K562 (cell line): Measurements from ENCODE around the gene MAGI1. TPM values are rescaled to one million over a fixed set of nuclear protein-coding genes. Genes with fewer than 3 reads are reported as not detected.

Experiments
- ATAC-seq: fragments of 200-7000 bp; cut with Tn5 transposase; 3 replicates; pipeline ENCODE4 v1.9.1; 2020; ENCODE audit warnings: moderate library complexity
- BruUV-seq: library from RNA; stranded (reverse); fragments of 400-500 nt; replicated peaks from 2 replicates; lab custom pipeline; 2021; lab: Mats Ljungman, UMichigan
- CTCF ChIA-PET: fragments of 300-600 bp; formaldehyde crosslinking; extraction: SDS; loops from one replicate; lab custom pipeline; 2021; ENCODE audit warnings: low intra/inter-chr PET ratio; lab: Yijun Ruan, JAX
- POLR2A ChIA-PET: fragments of 300-600, 350-650 bp; sonication (Branson Sonifier 250); formaldehyde crosslinking; extraction: SDS; loops from one replicate; lab custom pipeline; 2021; ENCODE audit warnings: antibody characterized with exemption, inconsistent platforms; lab: Yijun Ruan, JAX
- DNase-seq, 4 experiments: peaks; one replicate each; pipeline versions ENCODE4 v3.0.0 to v3.0.0-alpha.2; 2011 to 2018; ENCODE audit warnings: low spot score in 3 of 4, mixed read lengths in 3 of 4; ENCODE audit errors: extremely low read depth in 1 of 4
- FAIRE-seq: peaks from 2 replicates; lab custom pipeline; 2011; peaks lifted over from hg19 to GRCh38; lab: Jason Lieb, UNC
- H2AFZ ChIP-seq: 2 replicates; pipeline ENCODE4 v1.6.0; 2011; ENCODE audit warnings: low read depth, low read length, control low read depth, inconsistent platforms
- H3K27ac ChIP-seq: fragments of 200-600 bp; 3 replicates; pipeline ENCODE4 v1.8.0; 2011; ENCODE audit warnings: low read depth, mild to moderate bottlenecking, control low read depth, inconsistent platforms, low read length, moderate library complexity, mixed read lengths; ENCODE audit errors: extremely low read depth
- H3K27me3 ChIP-seq, 2 experiments: fragments of 300-600 bp in 1 of 2; 2 replicates in 1 of 2; 3 replicates in 1 of 2; pipeline versions ENCODE4 v1.6.0 to v1.8.0; 2011; ENCODE audit warnings: inconsistent platforms in 2 of 2, low read length in 2 of 2, mild to moderate bottlenecking in 1 of 2, mixed read lengths in 1 of 2, moderate library complexity in 1 of 2; ENCODE audit not compliant: control insufficient read depth in 2 of 2, insufficient read depth in 2 of 2
- H3K36me3 ChIP-seq: fragments of 300-600 bp; 3 replicates; pipeline ENCODE4 v1.8.0; 2011; ENCODE audit warnings: mild to moderate bottlenecking, low read length, inconsistent platforms; ENCODE audit not compliant: control insufficient read depth, insufficient read depth
- H3K4me1 ChIP-seq, 2 experiments: fragments of 200-600 bp in 1 of 2; replicated peaks in 1 of 2; 2 replicates in 1 of 2; 3 replicates in 1 of 2; pipeline versions ENCODE4 v1.5.1 to v1.8.0; 2011; ENCODE audit warnings: inconsistent platforms in 2 of 2, low read length in 2 of 2, mild to moderate bottlenecking in 1 of 2, mixed read lengths in 1 of 2, moderate library complexity in 1 of 2; ENCODE audit not compliant: control insufficient read depth in 2 of 2, insufficient read depth in 2 of 2
- H3K4me2 ChIP-seq: 2 replicates; pipeline ENCODE4 v1.6.1; 2011; ENCODE audit warnings: low read length, control low read depth, inconsistent platforms, mixed read lengths; ENCODE audit not compliant: insufficient read depth
- H3K4me3 ChIP-seq: fragments of 200-600 bp; sonication (generic), shearing (Covaris generic); 2 replicates; pipeline ENCODE4 v1.5.1; 2016; ENCODE audit warnings: control low read depth, inconsistent platforms
- H3K79me2 ChIP-seq: fragments of 200-600 bp; 3 replicates; pipeline ENCODE4 v1.8.0; 2011; ENCODE audit warnings: low read length, inconsistent platforms; ENCODE audit not compliant: control insufficient read depth, insufficient read depth
- H3K9ac ChIP-seq, 2 experiments: 2 replicates each; pipeline versions ENCODE4 v1.6.0 to v1.6.1; 2011; ENCODE audit warnings: low read depth in 2 of 2, low read length in 2 of 2, control low read depth in 1 of 2, inconsistent platforms in 1 of 2, mild to moderate bottlenecking in 1 of 2, mixed read lengths in 1 of 2; ENCODE audit not compliant: insufficient read depth in 1 of 2
- H3K9me1 ChIP-seq: one replicate; pipeline ENCODE4 v1.6.0; 2011; ENCODE audit warnings: inconsistent platforms, mild to moderate bottlenecking, low read length, moderate library complexity; ENCODE audit not compliant: control insufficient read depth, insufficient read depth
- H3K9me3 ChIP-seq: replicated peaks from 2 replicates; pipeline ENCODE4 v1.5.1; 2011; ENCODE audit warnings: low read depth, low read length, inconsistent platforms; ENCODE audit not compliant: control insufficient read depth, insufficient read depth
- H4K20me1 ChIP-seq: replicated peaks from 2 replicates; pipeline ENCODE4 v1.6.1; 2011; ENCODE audit warnings: low read length, inconsistent platforms, mixed read lengths; ENCODE audit not compliant: control insufficient read depth, insufficient read depth
- EGR1 ChIP-seq: fragments of 450-650 bp; conservative IDR thresholded peaks from 2 replicates; pipeline ENCODE4 v1.6.1; 2017; ENCODE audit warnings: mild to moderate bottlenecking
- FUS ChIP-seq: fragments of 200-400 bp; formaldehyde crosslinking; optimal IDR thresholded peaks from 2 replicates; pipeline ENCODE3; 2017; ENCODE audit warnings: low read depth, low read length
- KLF6 ChIP-seq: fragments of 250-450 bp; sonication (Bioruptor Pico); IDR thresholded peaks from 2 replicates; pipeline ENCODE4 v1.4.0; 2020; ENCODE audit warnings: mild to moderate bottlenecking, moderate library complexity, borderline replicate concordance
- MCM7 ChIP-seq, 2 experiments: fragments of 450-650 bp; IDR thresholded peaks; 2 replicates each; pipeline ENCODE4 v1.6.1; 2016 to 2018
- NFE2 ChIP-seq: IDR thresholded peaks from 2 replicates; pipeline ENCODE4 v1.6.1; 2014; ENCODE audit warnings: antibody characterized with exemption, low read depth
- ZNF551 ChIP-seq: fragments of 250-450 bp; sonication (Bioruptor Pico); IDR thresholded peaks from 2 replicates; pipeline ENCODE4 v1.5.0; 2021; ENCODE audit warnings: mild to moderate bottlenecking, moderate library complexity
- ZNF717 ChIP-seq: fragments of 250-450 bp; sonication (Bioruptor Pico); IDR thresholded peaks from 2 replicates; pipeline ENCODE4 v1.5.0; 2021
- ZNF76 ChIP-seq: fragments of 250-450 bp; sonication (Bioruptor Pico); IDR thresholded peaks from 2 replicates; pipeline ENCODE4 v1.4.0; 2020; ENCODE audit warnings: mild to moderate bottlenecking, moderate library complexity, borderline replicate concordance
- in situ Hi-C: fragments of 300-500 bp; cut with MboI; formaldehyde crosslinking; loops from 4 replicates; pipeline ENCODE4 v1.15.0; 2018; ENCODE audit warnings: inconsistent platforms, mixed read lengths
- intact Hi-C: fragments of 100-400 bp; cut with micrococcal nuclease; formaldehyde crosslinking; loops from 2 replicates; pipeline ENCODE4 v1.14.2; 2022
- polyA plus RNA-seq, 8 experiments: library from polyadenylated mRNA; depleted of rRNA in 4 of 8; stranded (reverse) in 5 of 8; unstranded in 3 of 8; fragments of >200 nt; fragmentation: Nextera tagmentation in 2 of 8; fragmentation: Illumina TruSeq in 1 of 8; extraction: Ambion mirVana in 2 of 8; extraction: Trizol in 1 of 8; gene quantifications; 2 replicates each; pipeline versions ENCODE4 v1.2.1 to v1.2.3, GENCODE V29; 2011 to 2014; ENCODE audit warnings: inconsistent platforms in 1 of 8, missing spikeins in 1 of 8
- total RNA-seq, 7 experiments: library from RNA; depleted of rRNA in 6 of 7; stranded (reverse); fragments of >200 nt in 6 of 7; fragmentation: Illumina TruSeq in 2 of 7; extraction: Trizol in 2 of 7; gene quantifications; 2 replicates each; pipeline versions ENCODE4 v1.2.1 to v1.2.3, GENCODE V29; 2011 to 2021; ENCODE audit warnings: low replicate concordance in 1 of 7
- TF ChIP-seq, protein P1 (sequence below): fragments of 450-650 bp; IDR thresholded peaks from 2 replicates; pipeline ENCODE4 v1.6.1; 2016; ENCODE audit warnings: borderline replicate concordance
- TF ChIP-seq, protein P2 (sequence below): fragments of 150-350 bp; conservative IDR thresholded peaks from 2 replicates; pipeline ENCODE4 v1.6.1; 2014; ENCODE audit warnings: low read length

MAGI1 gene
- total and polyA plus RNA-seq, 9 of the 15 experiments (the other 6 are each of a cell fraction or from before 2014, with no cell fraction given) = 7.8 to 59.4 (median 43.2) TPM

DNA sequence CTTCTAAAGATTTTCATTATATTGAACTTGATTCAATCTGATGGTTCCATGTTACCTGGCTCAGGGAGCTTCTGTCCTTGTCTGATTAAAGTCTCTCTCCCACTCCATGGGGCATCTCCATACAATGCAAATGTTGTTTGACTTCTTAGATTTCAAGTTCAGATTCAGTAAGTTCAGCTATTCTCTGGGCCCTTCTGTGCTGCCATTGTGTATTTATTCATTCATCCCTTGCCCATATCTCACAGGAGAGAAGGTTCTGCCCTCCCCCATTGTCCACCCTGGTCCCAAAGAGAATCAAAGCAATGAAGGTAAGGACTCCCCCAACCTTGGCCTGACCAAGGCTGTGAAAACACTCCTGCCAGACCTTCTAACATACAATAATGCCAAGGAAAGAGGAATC is 669.9 kb downstream of the MAGI1 start:
- Histone ChIP-seq H3K4me3 (no peak overlapping the region), H3K4me1 (no peaks in the 10 kb centered on the region), H3K27ac (no peak overlapping the region), H4K20me1 (no peaks in the 10 kb centered on the region), H3K9me3 (no peaks in the 10 kb centered on the region), H3K4me2 (no peak overlapping the region), H3K27me3 (no peaks in the 10 kb centered on the region), H3K9me1 (no peaks in the 10 kb centered on the region), H2AFZ (no peak overlapping the region), H3K9ac (no peak overlapping the region), H3K36me3 (peaks cover 18% of the 10 kb centered on the region; the same call in 1 of the 3 replicates), H3K79me2 (no peaks in the 10 kb centered on the region)
- FAIRE-seq (no peak), ATAC-seq (no peak), DNase-seq (no peak)
- intact Hi-C loops = no loop called here
- in situ Hi-C loops = no loop called here
- POLR2A ChIA-PET = no interaction called here
- CTCF ChIA-PET = no interaction called here
- no TSS peak for BruUV-seq
- no peak for TF ChIP-seq NFE2
- TF ChIP-seq, protein P1, sequence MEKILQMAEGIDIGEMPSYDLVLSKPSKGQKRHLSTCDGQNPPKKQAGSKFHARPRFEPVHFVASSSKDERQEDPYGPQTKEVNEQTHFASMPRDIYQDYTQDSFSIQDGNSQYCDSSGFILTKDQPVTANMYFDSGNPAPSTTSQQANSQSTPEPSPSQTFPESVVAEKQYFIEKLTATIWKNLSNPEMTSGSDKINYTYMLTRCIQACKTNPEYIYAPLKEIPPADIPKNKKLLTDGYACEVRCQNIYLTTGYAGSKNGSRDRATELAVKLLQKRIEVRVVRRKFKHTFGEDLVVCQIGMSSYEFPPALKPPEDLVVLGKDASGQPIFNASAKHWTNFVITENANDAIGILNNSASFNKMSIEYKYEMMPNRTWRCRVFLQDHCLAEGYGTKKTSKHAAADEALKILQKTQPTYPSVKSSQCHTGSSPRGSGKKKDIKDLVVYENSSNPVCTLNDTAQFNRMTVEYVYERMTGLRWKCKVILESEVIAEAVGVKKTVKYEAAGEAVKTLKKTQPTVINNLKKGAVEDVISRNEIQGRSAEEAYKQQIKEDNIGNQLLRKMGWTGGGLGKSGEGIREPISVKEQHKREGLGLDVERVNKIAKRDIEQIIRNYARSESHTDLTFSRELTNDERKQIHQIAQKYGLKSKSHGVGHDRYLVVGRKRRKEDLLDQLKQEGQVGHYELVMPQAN = no peak
- TF ChIP-seq MCM7 (IDR thresholded peaks at IDR 0.05) = no peak
- TF ChIP-seq ZNF717 = no peak
- no peak for TF ChIP-seq FUS
- no peak for TF ChIP-seq KLF6
- TF ChIP-seq ZNF76 = no peak
- TF ChIP-seq ZNF551 = no peak
- TF ChIP-seq EGR1 = no peak
- TF ChIP-seq, protein P2, sequence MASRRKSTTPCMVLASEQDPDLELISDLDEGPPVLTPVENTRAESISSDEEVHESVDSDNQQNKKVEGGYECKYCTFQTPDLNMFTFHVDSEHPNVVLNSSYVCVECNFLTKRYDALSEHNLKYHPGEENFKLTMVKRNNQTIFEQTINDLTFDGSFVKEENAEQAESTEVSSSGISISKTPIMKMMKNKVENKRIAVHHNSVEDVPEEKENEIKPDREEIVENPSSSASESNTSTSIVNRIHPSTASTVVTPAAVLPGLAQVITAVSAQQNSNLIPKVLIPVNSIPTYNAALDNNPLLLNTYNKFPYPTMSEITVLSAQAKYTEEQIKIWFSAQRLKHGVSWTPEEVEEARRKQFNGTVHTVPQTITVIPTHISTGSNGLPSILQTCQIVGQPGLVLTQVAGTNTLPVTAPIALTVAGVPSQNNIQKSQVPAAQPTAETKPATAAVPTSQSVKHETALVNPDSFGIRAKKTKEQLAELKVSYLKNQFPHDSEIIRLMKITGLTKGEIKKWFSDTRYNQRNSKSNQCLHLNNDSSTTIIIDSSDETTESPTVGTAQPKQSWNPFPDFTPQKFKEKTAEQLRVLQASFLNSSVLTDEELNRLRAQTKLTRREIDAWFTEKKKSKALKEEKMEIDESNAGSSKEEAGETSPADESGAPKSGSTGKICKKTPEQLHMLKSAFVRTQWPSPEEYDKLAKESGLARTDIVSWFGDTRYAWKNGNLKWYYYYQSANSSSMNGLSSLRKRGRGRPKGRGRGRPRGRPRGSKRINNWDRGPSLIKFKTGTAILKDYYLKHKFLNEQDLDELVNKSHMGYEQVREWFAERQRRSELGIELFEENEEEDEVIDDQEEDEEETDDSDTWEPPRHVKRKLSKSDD = no peak
